AG09319 (cell line): Measurements from ENCODE around the gene MINDY4.

Experiments
- DNase-seq: peaks from one replicate; pipeline ENCODE4 v3.0.0-alpha.2; 2010; ENCODE audit warnings: low read depth; ENCODE audit errors: extremely low read depth
- TF ChIP-seq, protein P1 (sequence below): IDR thresholded peaks from 2 replicates; pipeline ENCODE4 v1.5.1; 2011; ENCODE audit warnings: low read depth, mild to moderate bottlenecking, inconsistent platforms, low read length, moderate library complexity

The MINDY4 gene

DNA sequence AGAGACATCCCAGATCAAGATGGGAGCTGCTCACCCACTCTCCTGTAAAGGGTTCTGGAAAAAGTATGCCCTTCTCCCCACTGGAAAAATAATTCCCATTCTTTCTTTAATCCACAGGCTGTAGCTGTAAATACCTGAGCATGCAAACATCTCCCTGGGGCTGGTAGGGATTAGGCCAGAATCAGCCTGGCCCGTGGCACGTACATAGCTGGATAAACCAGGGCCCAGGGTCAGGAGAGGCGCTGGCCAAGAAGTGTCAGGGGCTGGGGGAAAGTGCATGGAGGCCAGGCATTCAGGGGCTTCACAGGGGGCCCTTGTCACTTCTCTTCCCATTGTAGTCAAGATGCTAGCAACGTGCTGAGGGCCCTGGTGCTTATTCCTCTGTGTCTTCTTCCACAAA lies 109.7 kb downstream of the MINDY4 start:
- no peak for DNase-seq
- TF ChIP-seq, protein P1, sequence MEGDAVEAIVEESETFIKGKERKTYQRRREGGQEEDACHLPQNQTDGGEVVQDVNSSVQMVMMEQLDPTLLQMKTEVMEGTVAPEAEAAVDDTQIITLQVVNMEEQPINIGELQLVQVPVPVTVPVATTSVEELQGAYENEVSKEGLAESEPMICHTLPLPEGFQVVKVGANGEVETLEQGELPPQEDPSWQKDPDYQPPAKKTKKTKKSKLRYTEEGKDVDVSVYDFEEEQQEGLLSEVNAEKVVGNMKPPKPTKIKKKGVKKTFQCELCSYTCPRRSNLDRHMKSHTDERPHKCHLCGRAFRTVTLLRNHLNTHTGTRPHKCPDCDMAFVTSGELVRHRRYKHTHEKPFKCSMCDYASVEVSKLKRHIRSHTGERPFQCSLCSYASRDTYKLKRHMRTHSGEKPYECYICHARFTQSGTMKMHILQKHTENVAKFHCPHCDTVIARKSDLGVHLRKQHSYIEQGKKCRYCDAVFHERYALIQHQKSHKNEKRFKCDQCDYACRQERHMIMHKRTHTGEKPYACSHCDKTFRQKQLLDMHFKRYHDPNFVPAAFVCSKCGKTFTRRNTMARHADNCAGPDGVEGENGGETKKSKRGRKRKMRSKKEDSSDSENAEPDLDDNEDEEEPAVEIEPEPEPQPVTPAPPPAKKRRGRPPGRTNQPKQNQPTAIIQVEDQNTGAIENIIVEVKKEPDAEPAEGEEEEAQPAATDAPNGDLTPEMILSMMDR = no peak

DNA sequence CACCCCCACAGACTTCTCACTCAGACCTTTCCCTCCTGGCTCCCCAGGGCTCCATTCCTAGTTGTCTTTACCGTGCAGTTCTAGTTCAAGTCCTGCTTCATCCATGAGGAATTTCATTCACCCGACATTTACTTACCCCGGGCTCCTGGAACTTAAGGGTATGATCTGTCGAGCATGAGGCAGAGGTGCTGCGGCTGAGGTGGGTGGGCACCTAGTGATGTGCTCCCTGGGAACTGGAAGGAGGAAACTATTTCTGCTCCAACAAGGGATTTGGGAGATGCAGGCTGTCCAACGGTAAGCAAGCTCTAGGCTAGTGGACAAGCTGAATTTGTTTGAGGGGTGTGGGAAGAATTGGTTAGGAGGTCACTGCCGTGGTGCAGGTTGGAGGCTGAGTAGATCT lies 110.2 kb downstream of the MINDY4 start:
- TF ChIP-seq, protein P1 = no peak

DNA sequence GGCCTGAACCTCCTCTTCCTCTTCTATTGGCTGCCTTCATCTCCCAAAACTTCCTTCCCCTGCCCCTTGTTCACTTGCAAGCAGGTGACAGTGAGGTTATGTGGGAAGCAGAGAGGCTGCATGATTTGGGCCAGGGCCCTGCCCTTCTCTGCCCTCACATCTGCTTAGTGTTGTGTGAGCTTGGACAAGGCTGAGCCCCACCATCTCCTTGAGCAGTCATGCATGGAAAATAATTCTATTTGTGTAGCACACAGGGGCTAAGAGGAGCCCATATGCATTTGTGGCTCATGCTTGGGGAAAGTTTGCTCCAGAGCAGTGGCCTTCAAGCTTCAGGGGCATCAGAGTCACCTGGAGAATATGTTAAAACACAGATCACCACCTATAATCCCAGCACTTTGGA lies 113.7 kb downstream of the MINDY4 start:
- no peak for DNase-seq
- TF ChIP-seq, protein P1 = no peak

More for the DNA sequence above, 110.2 kb downstream of the MINDY4 start:
- DNase-seq = no peak

DNA sequence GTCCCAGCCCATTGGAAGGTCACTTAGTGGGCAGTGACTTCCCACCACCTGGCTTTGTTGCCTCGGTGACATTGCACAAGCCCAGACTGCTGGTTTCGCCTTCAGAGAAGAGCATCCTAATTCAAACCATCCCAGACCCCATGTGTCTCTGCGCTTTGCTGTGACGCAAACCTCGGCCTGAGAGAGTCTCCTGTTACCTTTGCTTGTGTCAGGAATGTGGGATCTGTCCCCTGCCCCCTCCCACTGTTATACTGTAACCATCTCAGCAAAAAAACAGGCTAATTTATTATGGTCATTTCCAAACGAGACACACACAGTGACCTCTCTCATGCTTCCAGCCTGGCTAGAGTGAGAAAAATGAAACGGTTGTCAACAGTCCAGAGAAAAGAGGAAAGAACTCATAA lies 115.4 kb downstream of the MINDY4 start:
- peak; percentile 81 for DNase-seq
- TF ChIP-seq, protein P1 = no peak

DNA sequence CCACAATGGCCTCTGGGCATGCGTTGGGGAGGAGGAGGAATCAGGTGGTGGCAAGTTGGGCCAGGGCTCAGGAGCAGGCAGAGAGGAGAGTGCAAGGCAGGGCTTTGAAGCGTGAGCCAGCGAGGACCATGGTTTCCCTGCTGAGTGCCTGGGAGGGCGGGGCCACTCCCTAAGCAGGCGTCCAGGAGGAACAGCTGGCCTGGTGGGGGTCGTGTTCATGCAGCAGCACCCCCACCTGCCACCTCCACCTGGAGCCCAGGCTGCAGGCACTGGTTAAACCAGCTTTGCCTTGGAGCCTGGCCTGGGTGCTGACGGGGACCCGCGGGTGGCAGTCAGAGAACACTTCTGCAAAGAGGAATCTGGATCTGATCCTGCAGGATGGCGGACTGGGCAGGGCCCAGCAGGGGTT lies 116.3 kb downstream of the MINDY4 start:
- no peak for DNase-seq
- TF ChIP-seq, protein P1 = no peak

DNA sequence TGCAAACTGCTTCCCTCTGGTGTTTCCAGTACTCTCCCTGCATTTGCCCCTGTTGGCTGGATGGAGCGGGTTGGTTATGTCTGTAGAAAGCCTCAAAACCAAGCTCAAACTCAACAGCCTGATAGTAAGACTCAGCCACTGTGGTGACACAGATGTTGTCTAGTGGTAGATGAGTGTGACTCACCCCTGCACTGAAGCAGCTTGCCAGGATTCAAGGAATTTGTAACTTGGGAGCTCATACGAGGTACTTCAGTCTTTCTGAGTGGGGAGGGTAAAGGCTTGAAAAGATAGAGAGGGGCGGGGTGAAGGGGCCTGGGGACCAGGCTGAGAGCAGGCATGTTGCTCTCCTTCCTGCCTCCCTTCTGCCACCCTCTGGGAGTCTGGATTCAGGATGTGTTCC lies 117.5 kb downstream of the MINDY4 start:
- DNase-seq = peak; percentile 63
- TF ChIP-seq, protein P1 = peak; percentile 17

DNA sequence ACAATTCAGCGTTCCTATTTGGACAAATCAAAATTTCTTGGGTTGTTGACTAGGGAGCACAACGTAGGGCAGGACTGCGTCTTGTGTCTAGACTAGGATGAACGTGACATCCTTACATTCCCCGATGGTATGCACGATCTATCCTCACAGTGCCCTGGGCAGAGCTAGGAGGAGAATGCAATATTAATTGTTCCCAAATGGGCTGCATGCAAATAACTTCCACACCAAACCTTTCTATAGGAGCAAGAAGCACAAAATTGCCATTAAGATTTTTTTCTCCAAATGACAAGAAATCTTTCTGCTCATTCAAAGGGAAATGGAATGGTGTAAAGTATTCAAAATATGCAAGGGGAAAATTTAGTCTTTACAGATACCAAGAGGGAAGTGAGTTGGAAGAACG lies 119.0 kb downstream of the MINDY4 start:
- TF ChIP-seq, protein P1 = no peak

More for the DNA sequence above, 119.0 kb downstream of the MINDY4 start:
- DNase-seq = no peak
